Measurements from ENCODE around the gene FGL2. TPM values are rescaled to one million over a fixed set of nuclear protein-coding genes. Genes with fewer than 3 reads are reported as not detected.

Gene FGL2
- total RNA-seq, 2 donors from 2014 or later: 6.3 to 11.7 TPM

GRCh38 chr7:77245015-77245755 lies 45.6 kb upstream of the FGL2 start:
- DNase-seq (ENCODE audit: low spot score): no peak
- intact Hi-C loops (cut with DNase I): loop anchor here (10.0 kb wide), 1 partner anchor 120 kb away; the partner anchor contains the start of gene CCDC146
- Histone ChIP-seq H3K27me3 (replicated peaks; ENCODE audit: insufficient read depth) (no peaks in the 10 kb centered on the region), H3K27ac (no peak overlapping the region), H3K4me1 (replicated peaks) (no peaks in the 10 kb centered on the region), H3K9me3 (no peaks in the 10 kb centered on the region), H3K4me3 (no peak overlapping the region), H3K36me3 (no peaks in the 10 kb centered on the region)
- TF ChIP-seq CTCF (IDR thresholded peaks at IDR 0.05): no peak
- TF ChIP-seq POLR2A (IDR thresholded peaks at IDR 0.05): no peak
- TF ChIP-seq POLR2AphosphoS5 (IDR thresholded peaks at IDR 0.05): no peak
- WGBS: 68% methylated on average over 7 of the region's 7 CpGs

GRCh38 chr7:77244222-77244934 lies 44.8 kb upstream of the FGL2 start:
- no peaks in the 10 kb centered on the region for H3K9me3 ChIP-seq
- no peaks in the 10 kb centered on the region for H3K4me1 ChIP-seq (replicated peaks)
- H3K27me3 ChIP-seq (replicated peaks; ENCODE audit: insufficient read depth): no peaks in the 10 kb centered on the region
- 82% methylated on average over 6 of the region's 6 CpGs for WGBS
- TF ChIP-seq POLR2AphosphoS5 (IDR thresholded peaks at IDR 0.05) (no peak), POLR2A (IDR thresholded peaks at IDR 0.05) (no peak), CTCF (IDR thresholded peaks at IDR 0.05) (no peak)
- no peak for DNase-seq (ENCODE audit: low spot score)
- no peak overlapping the region for H3K27ac ChIP-seq
- H3K36me3 ChIP-seq: no peaks in the 10 kb centered on the region
- intact Hi-C loops (cut with DNase I): loop anchor here (10.0 kb wide), 1 partner anchor 120 kb away; the partner anchor contains the start of gene CCDC146
- no peak overlapping the region for H3K4me3 ChIP-seq

DNA sequence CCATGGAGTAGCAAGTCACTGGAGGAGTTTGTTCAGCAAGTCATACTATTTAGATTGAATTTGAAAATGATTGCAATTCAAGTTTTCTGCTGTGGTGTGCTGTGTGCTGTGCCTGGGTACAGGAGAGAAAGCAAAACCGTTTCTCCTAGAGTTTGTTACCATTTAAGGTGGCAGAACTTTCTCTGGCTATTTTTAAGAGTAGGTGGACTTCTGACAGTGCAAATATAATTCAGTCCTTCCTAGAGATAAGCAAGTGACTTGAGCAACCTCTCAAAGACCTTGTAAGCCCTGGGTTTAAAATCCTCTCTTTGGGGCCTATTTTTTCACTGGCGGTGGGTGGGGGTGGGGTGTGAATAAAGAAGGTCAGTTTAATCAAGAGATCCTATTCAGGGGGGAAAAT lies 42.9 kb upstream of the FGL2 start:
- intact Hi-C loops (cut with DNase I): loop anchor here (10.0 kb wide), 1 partner anchor 118 kb away; the partner anchor contains the start of gene CCDC146
- Histone ChIP-seq H3K9me3 (no peaks in the 10 kb centered on the region), H3K27me3 (replicated peaks; ENCODE audit: insufficient read depth) (no peaks in the 10 kb centered on the region), H3K4me3 (no peak overlapping the region), H3K4me1 (replicated peaks) (no peaks in the 10 kb centered on the region), H3K36me3 (no peaks in the 10 kb centered on the region), H3K27ac (no peak overlapping the region)
- TF ChIP-seq POLR2AphosphoS5 (IDR thresholded peaks at IDR 0.05): no peak
- DNase-seq (ENCODE audit: low spot score): no peak
- WGBS: 71% methylated on average over 2 of the region's 2 CpGs

GRCh38 chr7:77242068-77242467 lies 42.4 kb upstream of the FGL2 start:
- Histone ChIP-seq H3K4me1 (replicated peaks) (no peaks in the 10 kb centered on the region), H3K4me3 (no peak overlapping the region), H3K9me3 (no peaks in the 10 kb centered on the region), H3K27me3 (replicated peaks; ENCODE audit: insufficient read depth) (no peaks in the 10 kb centered on the region), H3K27ac (no peak overlapping the region), H3K36me3 (no peaks in the 10 kb centered on the region)
- intact Hi-C loops (cut with DNase I): loop anchor here (10.0 kb wide), 1 partner anchor 117 kb away; the partner anchor contains the start of gene CCDC146
- 86% methylated on average over 2 of the region's 2 CpGs for WGBS
- DNase-seq (ENCODE audit: low spot score): no peak
- TF ChIP-seq POLR2A (IDR thresholded peaks at IDR 0.05) (no peak), CTCF (IDR thresholded peaks at IDR 0.05) (no peak), POLR2AphosphoS5 (IDR thresholded peaks at IDR 0.05) (no peak)

GRCh38 chr7:77239471-77239870 lies 39.9 kb upstream of the FGL2 start:
- WGBS: 95% methylated on average over 3 of the region's 3 CpGs
- H3K9me3 ChIP-seq: no peaks in the 10 kb centered on the region
- no peak overlapping the region for H3K27ac ChIP-seq
- H3K4me3 ChIP-seq: no peak overlapping the region
- no peaks in the 10 kb centered on the region for H3K27me3 ChIP-seq (replicated peaks; ENCODE audit: insufficient read depth)
- TF ChIP-seq CTCF (IDR thresholded peaks at IDR 0.05): no peak
- TF ChIP-seq POLR2AphosphoS5 (IDR thresholded peaks at IDR 0.05): no peak
- no peak for TF ChIP-seq POLR2A (IDR thresholded peaks at IDR 0.05)
- DNase-seq (ENCODE audit: low spot score): no peak
- no peaks in the 10 kb centered on the region for H3K4me1 ChIP-seq (replicated peaks)
- H3K36me3 ChIP-seq: no peaks in the 10 kb centered on the region
- intact Hi-C loops (cut with DNase I): no loop called here
